GM23248 (cell line): ENCODE measurements around the gene ENTREP3. TPM values are rescaled to one million over a fixed set of nuclear protein-coding genes. Genes with fewer than 3 reads are reported as not detected.

Source experiments
- DNase-seq: peaks from one replicate; pipeline ENCODE4 v3.0.0-alpha.2; 2015
- H2AFZ ChIP-seq: fragments of 200-600 bp; sonication (generic); 2 replicates; pipeline ENCODE4 v1.6.1; 2016; ENCODE audit warnings: antibody characterized with exemption
- H3F3A ChIP-seq: fragments of 200-600 bp; sonication (generic); 2 replicates; pipeline ENCODE4 v1.6.1; 2016; ENCODE audit warnings: mild to moderate bottlenecking, antibody characterized with exemption, mixed run types; ENCODE audit not compliant: insufficient read depth
- H3K27ac ChIP-seq: fragments of 200-600 bp; sonication (generic); 2 replicates; pipeline ENCODE4 v1.5.1; 2016; ENCODE audit warnings: mild to moderate bottlenecking
- H3K27me3 ChIP-seq: fragments of 200-600 bp; sonication (generic); replicated peaks from 2 replicates; pipeline ENCODE4 v1.6.1; 2016; ENCODE audit warnings: mild to moderate bottlenecking; ENCODE audit not compliant: insufficient read depth
- H3K36me3 ChIP-seq: fragments of 200-600 bp; sonication (generic); 2 replicates; pipeline ENCODE4 v1.6.1; 2016; ENCODE audit warnings: low read depth, mild to moderate bottlenecking
- H3K4me1 ChIP-seq: fragments of 200-600 bp; sonication (generic); 2 replicates; pipeline ENCODE4 v1.6.1; 2016; ENCODE audit warnings: mild to moderate bottlenecking; ENCODE audit not compliant: insufficient read depth
- H3K4me2 ChIP-seq: fragments of 200-600 bp; sonication (generic); one replicate; pipeline ENCODE4 v1.6.1; 2016; ENCODE audit warnings: mild to moderate bottlenecking; ENCODE audit not compliant: unreplicated experiment
- H3K4me3 ChIP-seq: fragments of 200-600 bp; sonication (generic); 2 replicates; pipeline ENCODE4 v1.5.1; 2016; ENCODE audit warnings: mild to moderate bottlenecking
- H3K79me2 ChIP-seq: fragments of 200-600 bp; sonication (generic); 2 replicates; pipeline ENCODE4 v1.6.1; 2016; ENCODE audit warnings: mild to moderate bottlenecking; ENCODE audit not compliant: insufficient read depth
- H3K9ac ChIP-seq: fragments of 200-600 bp; sonication (generic); 2 replicates; pipeline ENCODE4 v1.6.1; 2016; ENCODE audit warnings: mild to moderate bottlenecking
- H3K9me2 ChIP-seq: fragments of 200-600 bp; sonication (generic); 2 replicates; pipeline ENCODE4 v1.6.1; 2016; ENCODE audit warnings: mixed run types, mild to moderate bottlenecking, moderate library complexity; ENCODE audit not compliant: insufficient read depth
- H3K9me3 ChIP-seq: fragments of 200-600 bp; sonication (generic); one replicate; pipeline ENCODE4 v1.6.1; 2017; ENCODE audit warnings: low read depth
- H4K20me1 ChIP-seq: fragments of 200-600 bp; sonication (generic); 2 replicates; pipeline ENCODE4 v1.6.0; 2016; ENCODE audit not compliant: insufficient read depth
- EZH2 ChIP-seq: fragments of 200-600 bp; sonication (generic); IDR thresholded peaks from 2 replicates; pipeline ENCODE4 v1.6.1; 2018; ENCODE audit warnings: antibody characterized with exemption, mild to moderate bottlenecking; ENCODE audit not compliant: insufficient read depth, poor library complexity, severe bottlenecking
- EZH2phosphoT487 ChIP-seq: fragments of 200-600 bp; sonication (generic); IDR thresholded peaks from 2 replicates; pipeline ENCODE4 v1.6.1; 2018; ENCODE audit warnings: antibody characterized with exemption, moderate library complexity, mild to moderate bottlenecking, low read depth; ENCODE audit not compliant: insufficient read depth
- WGBS, 2 experiments: methylation state at CpG; one replicate each; pipeline ENCODE4 v1.1.6; 2015 to 2017; ENCODE audit warnings: low lambda C conversion rate in 2 of 2, low coverage in 1 of 2; ENCODE audit errors: missing lambda C conversion rate in 2 of 2; 5-methylcytosine and 5-hydroxymethylcytosine counted together
- in situ Hi-C: fragments of 300-500 bp; cut with MboI; formaldehyde crosslinking; loops from 2 replicates; pipeline ENCODE4 v1.15.0; 2020
- polyA plus RNA-seq: library from polyadenylated mRNA; unstranded; fragments of >200 nt; fragmentation: Nextera tagmentation; extraction: Ambion mirVana; gene quantifications from 2 replicates; pipeline ENCODE4 v1.2.1, GENCODE V29; 2016
- total RNA-seq: library from RNA; depleted of rRNA; stranded (reverse); fragments of >200 nt; shearing (Covaris generic); gene quantifications from 2 replicates; pipeline ENCODE4 v1.2.3, GENCODE V29; 2014

The ENTREP3 gene
- total and polyA plus RNA-seq, 2 experiments from 2014 or later: 8.0 TPM

- Histone ChIP-seq H2AFZ (no peak overlapping the region), H3K79me2 (no peaks in the 10 kb centered on the region), H3K4me2 (no peak overlapping the region), H3K36me3 (no peaks in the 10 kb centered on the region), H3F3A (peaks cover 7% of the 10 kb centered on the region), H3K9me2 (no peaks in the 10 kb centered on the region), H3K9ac (no peak overlapping the region), H3K27me3 (no peaks in the 10 kb centered on the region), H3K4me3 (no peak overlapping the region), H3K9me3 (no peaks in the 10 kb centered on the region), H3K27ac (no peak overlapping the region), H3K4me1 (no peaks in the 10 kb centered on the region), H4K20me1 (no peaks in the 10 kb centered on the region)
- DNase-seq: no peak
- TF ChIP-seq EZH2 (no peak), EZH2phosphoT487 (no peak)
- in situ Hi-C loops: no loop called here
- WGBS, 2 experiments: 93 to 94% methylated on average over 28 to 29 of the region's 29 CpGs
Observed at GRCh38 chr1:155282488-155283091, 27.3 kb upstream of the ENTREP3 start.

GRCh38 chr1:155279268-155279667 lies 24.0 kb upstream of the ENTREP3 start:
- no peak for DNase-seq
- Histone ChIP-seq H4K20me1 (no peaks in the 10 kb centered on the region), H2AFZ (no peak overlapping the region), H3K36me3 (no peaks in the 10 kb centered on the region), H3K27me3 (no peaks in the 10 kb centered on the region), H3K4me1 (no peaks in the 10 kb centered on the region), H3F3A (peaks cover 7% of the 10 kb centered on the region), H3K9ac (no peak overlapping the region), H3K9me3 (no peaks in the 10 kb centered on the region), H3K4me3 (no peak overlapping the region), H3K4me2 (no peak overlapping the region), H3K27ac (no peak overlapping the region), H3K79me2 (no peaks in the 10 kb centered on the region), H3K9me2 (no peaks in the 10 kb centered on the region)
- WGBS, 2 experiments: 67 to 77% methylated on average over 2 of the region's 2 CpGs
- in situ Hi-C loops: no loop called here
- TF ChIP-seq EZH2phosphoT487 (no peak), EZH2 (no peak)

GRCh38 chr1:155278689-155279160 lies 23.4 kb upstream of the ENTREP3 start:
- H3K27ac ChIP-seq: no peak overlapping the region
- peak overlapping the region; percentile 69 for H3K4me2 ChIP-seq
- H3K79me2 ChIP-seq: no peaks in the 10 kb centered on the region
- in situ Hi-C loops: no loop called here
- no peaks in the 10 kb centered on the region for H4K20me1 ChIP-seq
- H3K27me3 ChIP-seq: no peaks in the 10 kb centered on the region
- WGBS, 2 experiments: 59 to 70% methylated on average over 10 of the region's 10 CpGs
- no peak overlapping the region for H2AFZ ChIP-seq
- no peaks in the 10 kb centered on the region for H3K36me3 ChIP-seq
- H3F3A ChIP-seq: peaks cover 7% of the 10 kb centered on the region
- no peak for TF ChIP-seq EZH2
- 0 out of 2 replicates have a peak, but pooled peaks cover 2% of the 10 kb centered on the region for H3K4me1 ChIP-seq
- H3K4me3 ChIP-seq: peak overlapping the region; percentile 75; the same call in 1 of the 2 replicates
- no peaks in the 10 kb centered on the region for H3K9me2 ChIP-seq
- peak; percentile 48 for DNase-seq
- H3K9ac ChIP-seq: no peak overlapping the region
- no peaks in the 10 kb centered on the region for H3K9me3 ChIP-seq

GRCh38 chr1:155277902-155278688 lies 22.8 kb upstream of the ENTREP3 start:
- peaks cover 7% of the 10 kb centered on the region for H3F3A ChIP-seq
- H3K9me2 ChIP-seq: no peaks in the 10 kb centered on the region
- no peaks in the 10 kb centered on the region for H3K9me3 ChIP-seq
- no peaks in the 10 kb centered on the region for H3K79me2 ChIP-seq
- peak overlapping the region; percentile 75 for H3K4me3 ChIP-seq
- peak overlapping the region; percentile 77 for H2AFZ ChIP-seq
- DNase-seq: peak; percentile 59
- H3K4me2 ChIP-seq: peak overlapping the region; percentile 69
- no peaks in the 10 kb centered on the region for H4K20me1 ChIP-seq
- in situ Hi-C loops: no loop called here
- WGBS, 2 experiments: 2% methylated on average over 18 to 29 of the region's 29 CpGs
- H3K36me3 ChIP-seq: no peaks in the 10 kb centered on the region
- peak overlapping the region; percentile 56 for H3K9ac ChIP-seq
- no peak overlapping the region for H3K27ac ChIP-seq
- no peaks in the 10 kb centered on the region for H3K27me3 ChIP-seq
- 0 out of 2 replicates have a peak, but pooled peaks cover 4% of the 10 kb centered on the region for H3K4me1 ChIP-seq
- TF ChIP-seq EZH2phosphoT487 (no peak), EZH2 (no peak)
